Measurements from ENCODE around the gene ADORA1.

DNA sequence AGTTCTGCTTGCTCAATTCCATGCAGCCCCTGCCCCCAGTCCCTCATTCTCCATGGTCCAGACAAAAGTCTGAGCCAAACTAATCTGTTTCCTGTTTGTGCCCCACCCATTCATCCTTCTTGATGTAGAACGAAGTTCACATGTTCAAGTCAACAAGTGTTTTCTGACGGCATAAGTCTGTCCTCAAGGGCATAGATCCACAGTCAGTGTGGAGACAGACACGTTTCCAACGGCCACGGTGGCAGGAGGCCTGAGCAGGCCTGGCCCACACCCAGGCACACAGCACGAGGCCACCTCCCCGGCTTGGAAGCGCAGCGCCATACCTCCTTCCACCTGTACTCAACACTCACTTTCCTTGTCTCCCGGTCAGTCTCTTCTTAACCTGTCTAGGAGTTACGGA lies 16.1 kb downstream of the ADORA1 start:
- no peak for TF ChIP-seq POLR2A (IDR thresholded peaks at IDR 0.05; ENCODE audit: low read depth, low read length)
- TF ChIP-seq, protein P1, sequence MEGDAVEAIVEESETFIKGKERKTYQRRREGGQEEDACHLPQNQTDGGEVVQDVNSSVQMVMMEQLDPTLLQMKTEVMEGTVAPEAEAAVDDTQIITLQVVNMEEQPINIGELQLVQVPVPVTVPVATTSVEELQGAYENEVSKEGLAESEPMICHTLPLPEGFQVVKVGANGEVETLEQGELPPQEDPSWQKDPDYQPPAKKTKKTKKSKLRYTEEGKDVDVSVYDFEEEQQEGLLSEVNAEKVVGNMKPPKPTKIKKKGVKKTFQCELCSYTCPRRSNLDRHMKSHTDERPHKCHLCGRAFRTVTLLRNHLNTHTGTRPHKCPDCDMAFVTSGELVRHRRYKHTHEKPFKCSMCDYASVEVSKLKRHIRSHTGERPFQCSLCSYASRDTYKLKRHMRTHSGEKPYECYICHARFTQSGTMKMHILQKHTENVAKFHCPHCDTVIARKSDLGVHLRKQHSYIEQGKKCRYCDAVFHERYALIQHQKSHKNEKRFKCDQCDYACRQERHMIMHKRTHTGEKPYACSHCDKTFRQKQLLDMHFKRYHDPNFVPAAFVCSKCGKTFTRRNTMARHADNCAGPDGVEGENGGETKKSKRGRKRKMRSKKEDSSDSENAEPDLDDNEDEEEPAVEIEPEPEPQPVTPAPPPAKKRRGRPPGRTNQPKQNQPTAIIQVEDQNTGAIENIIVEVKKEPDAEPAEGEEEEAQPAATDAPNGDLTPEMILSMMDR (conservative IDR thresholded peaks at IDR 0.05; ENCODE audit: low read depth, low read length): no peak
- TF ChIP-seq SMC3 (IDR thresholded peaks at IDR 0.05; ENCODE audit: low read depth, low read length): no peak
- no peak for TF ChIP-seq RAD21 (IDR thresholded peaks at IDR 0.05; ENCODE audit: low read length)
- TF ChIP-seq CHD1 (IDR thresholded peaks at IDR 0.05; ENCODE audit: low read depth, low read length): no peak
- TF ChIP-seq NFE2L2 (IDR thresholded peaks at IDR 0.05; ENCODE audit: low read depth, low read length): no peak
- TF ChIP-seq CEBPB (IDR thresholded peaks at IDR 0.05; ENCODE audit: low read depth, low read length): no peak
- no peak for TF ChIP-seq FOS (IDR thresholded peaks at IDR 0.05; ENCODE audit: low read depth, low read length)

Data from IMR-90 (cell line).